GM12864 (cell line): ENCODE measurements around the gene PHF14.

ENCODE experiments used
- DNase-seq: peaks from one replicate; pipeline ENCODE4 v3.0.0-alpha.2; 2011; ENCODE audit warnings: low read depth
- H3K4me3 ChIP-seq: 2 replicates; pipeline ENCODE4 v1.5.1; 2011; ENCODE audit warnings: mild to moderate bottlenecking, low read depth, low read length, control low read depth
- CTCF ChIP-seq: IDR thresholded peaks from 2 replicates; pipeline ENCODE4 v1.5.1; 2011; ENCODE audit warnings: low read depth, mild to moderate bottlenecking, moderate library complexity, low read length, control low read depth, inconsistent platforms; ENCODE audit errors: missing control alignments

Gene PHF14

DNA sequence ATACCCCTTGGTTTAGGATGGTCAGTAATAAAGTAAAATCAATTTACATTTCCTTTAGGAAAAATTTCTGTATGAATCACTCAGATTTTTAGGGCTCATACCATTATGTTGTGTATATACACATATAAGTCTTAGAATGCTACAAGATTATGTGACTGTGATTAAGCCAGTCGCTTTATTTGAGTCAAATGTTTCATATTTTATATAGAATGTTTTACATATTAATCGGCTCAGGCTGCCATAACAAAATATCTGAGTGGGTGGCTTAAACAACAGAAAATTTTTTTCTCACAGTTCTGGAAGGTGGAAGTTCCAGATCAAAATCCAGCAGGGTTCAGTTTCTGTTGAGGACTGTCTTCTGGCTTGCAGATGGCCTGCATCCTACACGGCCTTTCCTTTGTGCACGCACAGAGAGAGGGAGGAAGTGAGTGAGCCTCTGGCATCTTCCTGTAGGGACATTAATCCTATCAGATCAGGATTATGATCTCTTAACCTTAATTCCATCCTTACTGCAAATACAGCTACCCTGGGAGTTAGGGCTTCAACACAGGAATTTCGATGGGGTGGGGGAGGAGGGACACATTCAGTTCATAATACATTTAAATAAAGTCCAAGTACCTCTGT is 198.0 kb downstream of the PHF14 start:
- DNase-seq, result no peak
- no peak overlapping the region for H3K4me3 ChIP-seq
- no peak for TF ChIP-seq CTCF

DNA sequence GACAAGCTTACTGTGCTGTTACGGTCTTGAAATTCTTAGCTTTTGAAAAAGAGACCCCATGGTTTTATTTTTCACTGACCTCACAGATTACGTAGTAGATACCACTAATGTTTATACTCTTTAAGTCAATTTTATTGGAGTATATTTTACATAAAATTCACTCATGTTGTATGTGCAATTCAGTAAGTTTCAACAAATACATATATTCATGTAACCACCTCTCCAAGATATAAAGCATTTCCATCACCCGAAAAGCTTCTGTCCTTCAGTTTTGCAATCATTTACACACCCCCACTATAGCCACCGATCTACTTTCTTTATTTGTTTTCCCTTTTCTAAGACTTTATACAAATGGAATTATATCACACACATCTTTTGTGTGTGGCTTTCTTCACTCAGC is 199.2 kb downstream of the PHF14 start:
- no peak for DNase-seq
- no peak for TF ChIP-seq CTCF
- H3K4me3 ChIP-seq, result no peak overlapping the region

GRCh38 chr7:11175371-11175770 is 201.7 kb downstream of the PHF14 start:
- no peak for DNase-seq
- no peak for TF ChIP-seq CTCF
- H3K4me3 ChIP-seq, result no peak overlapping the region

DNA sequence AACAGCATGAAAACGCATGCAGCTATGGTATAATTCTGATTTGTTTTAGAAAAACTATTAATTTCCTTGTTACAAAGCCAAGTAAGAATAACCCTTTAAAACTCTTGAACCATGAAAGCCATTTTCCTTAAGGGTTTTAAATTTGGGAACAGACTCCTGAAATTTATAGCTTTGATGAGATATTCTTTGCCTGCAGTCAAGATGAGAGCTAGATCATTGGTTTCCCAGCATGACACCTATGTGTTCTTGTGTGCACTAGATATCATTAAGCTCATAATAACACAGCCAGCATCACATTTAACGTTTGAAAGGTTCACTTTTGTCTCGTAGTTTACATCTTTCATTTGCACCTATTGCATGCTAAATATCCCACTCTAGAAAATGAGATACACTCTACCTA is 202.2 kb downstream of the PHF14 start:
- TF ChIP-seq CTCF, result no peak
- no peak for DNase-seq

GRCh38 chr7:11176985-11177555 is 203.4 kb downstream of the PHF14 start:
- no peak for TF ChIP-seq CTCF
- no peak for DNase-seq
- H3K4me3 ChIP-seq, result no peak overlapping the region

More for the DNA sequence above, 202.2 kb downstream of the PHF14 start:
- H3K4me3 ChIP-seq, result no peak overlapping the region

DNA sequence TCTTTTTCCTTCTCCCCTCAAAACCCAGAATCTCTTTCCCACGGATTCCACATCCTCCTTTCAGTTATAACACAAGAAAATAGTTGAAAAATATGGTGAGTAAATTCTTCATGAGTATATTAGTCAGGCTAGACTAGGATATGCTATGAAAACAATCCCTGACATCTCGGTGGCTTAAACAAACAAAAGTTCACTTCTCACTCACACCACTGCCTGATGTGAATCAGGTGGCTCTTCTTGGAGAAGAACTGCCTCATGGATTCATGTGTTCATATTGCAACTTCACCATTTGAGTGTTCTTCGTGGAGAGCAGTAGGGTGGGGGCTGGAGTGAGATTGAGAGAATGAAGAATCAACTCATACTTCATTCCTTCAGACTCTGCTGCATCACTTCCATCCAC is 204.1 kb downstream of the PHF14 start:
- TF ChIP-seq CTCF, result no peak
- H3K4me3 ChIP-seq, result no peak overlapping the region
- no peak for DNase-seq

DNA sequence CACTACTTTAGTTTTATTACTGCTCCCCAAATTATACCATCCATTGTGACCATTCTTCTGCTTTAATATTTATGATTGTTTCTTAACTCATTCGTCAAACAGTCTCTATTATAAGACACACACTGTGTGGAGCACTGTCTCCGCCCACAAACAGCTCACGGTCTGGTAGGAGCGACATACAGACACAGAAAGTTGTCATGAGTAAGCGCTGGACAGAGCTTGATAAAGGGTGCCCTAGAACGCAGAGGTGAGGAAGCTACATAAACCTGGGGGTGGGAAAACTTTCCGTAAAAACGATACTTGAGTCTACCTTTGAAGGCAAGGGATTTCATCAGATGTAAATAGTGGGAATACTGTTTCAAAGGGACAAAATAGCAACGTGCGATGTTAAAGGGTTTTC is 207.9 kb downstream of the PHF14 start:
- no peak for TF ChIP-seq CTCF
- H3K4me3 ChIP-seq, result no peak overlapping the region
- no peak for DNase-seq
